Spleen (tissue), 11 donors: ENCODE results near the gene ARHGAP21. TPM values are rescaled to one million over a fixed set of nuclear protein-coding genes. Genes with fewer than 3 reads are reported as not detected.
"Not testable (repeated sequence)": the region's sequence is repeated elsewhere in the genome, so short reads cannot be mapped to it uniquely, and the experiment has no call there.

Source experiments
- DNase-seq: peaks from one replicate; pipeline ENCODE4 v3.0.0-alpha.2; 2020
- H3K27ac ChIP-seq, 8 donors: fragments of 200-600 bp; sonication (generic) in 7 of 8; 1 replicate in 4 of 8; 2 replicates in 4 of 8; pipeline versions ENCODE4 v1.5.0 to v1.8.0; 2016 to 2021; ENCODE audit warnings: inconsistent platforms in 4 of 8, mild to moderate bottlenecking in 4 of 8, moderate library complexity in 1 of 8
- H3K27me3 ChIP-seq, 7 donors: fragments of 200-600 bp; sonication (generic) in 6 of 7; replicated peaks in 1 of 7; 1 replicate in 4 of 7; 2 replicates in 3 of 7; pipeline versions ENCODE4 v1.5.0 to v1.8.0; 2016 to 2021; ENCODE audit warnings: inconsistent platforms in 3 of 7, mild to moderate bottlenecking in 1 of 7
- H3K36me3 ChIP-seq, 6 donors: fragments of 200-600 bp; sonication (generic) in 5 of 6; 1 replicate in 4 of 6; 2 replicates in 2 of 6; pipeline versions ENCODE4 v1.5.0 to v1.8.0; 2016 to 2021; ENCODE audit warnings: inconsistent platforms in 2 of 6
- H3K4me1 ChIP-seq, 6 donors: fragments of 200-600 bp; sonication (generic) in 5 of 6; 1 replicate in 3 of 6; 2 replicates in 3 of 6; pipeline versions ENCODE4 v1.5.0 to v1.8.0; 2016 to 2021; ENCODE audit warnings: inconsistent platforms in 3 of 6
- H3K4me3 ChIP-seq, 8 donors: fragments of 200-600 bp; sonication (generic) in 7 of 8; 1 replicate in 4 of 8; 2 replicates in 4 of 8; pipeline versions ENCODE4 v1.5.0 to v1.8.0; 2016 to 2021; ENCODE audit warnings: inconsistent platforms in 4 of 8, mild to moderate bottlenecking in 4 of 8, moderate library complexity in 2 of 8
- H3K9me3 ChIP-seq, 8 donors: fragments of 200-600 bp; sonication (generic) in 7 of 8; 1 replicate in 4 of 8; 2 replicates in 4 of 8; pipeline versions ENCODE4 v1.5.0 to v1.8.0; 2016 to 2021; ENCODE audit warnings: inconsistent platforms in 4 of 8
- POLR2A ChIP-seq, 3 donors: fragments of 450-650 bp; IDR thresholded peaks; one replicate each; pipeline ENCODE4 v1.5.1; 2017; ENCODE audit warnings: antibody characterized with exemption in 3 of 3, mild to moderate bottlenecking in 1 of 3
- POLR2AphosphoS5 ChIP-seq, 3 donors: sonication (generic); formaldehyde crosslinking; IDR thresholded peaks; one replicate each; pipeline ENCODE4 v1.5.1; 2017; ENCODE audit warnings: antibody characterized with exemption in 3 of 3
- WGBS, 5 donors: extraction: QIAGEN DNeasy Blood & Tissue Kit in 3 of 5; methylation state at CpG; one replicate each; pipeline versions ENCODE4 v1.1.5 to v1.1.7; 2013 to 2018; 5-methylcytosine and 5-hydroxymethylcytosine counted together
- intact Hi-C: fragments of 100-400 bp; cut with DNase I; formaldehyde crosslinking; loops from one replicate; pipeline ENCODE4 v1.15.0; 2023; ENCODE audit warnings: low total_unique reads
- polyA plus RNA-seq, 3 donors: library from polyadenylated mRNA; stranded (reverse); fragments of 200-250 nt; gene quantifications; one replicate each; pipeline ENCODE4 v1.2.1, GENCODE V29; 2013
- total RNA-seq, 7 donors: library from RNA; depleted of rRNA in 3 of 7; stranded (reverse); fragments of >200 nt in 3 of 7; fragmentation: NEBNext Ultra II Directional in 4 of 7; extraction: Animal tissue kit (Norgen Biotek cat#: 25700) in 4 of 7; gene quantifications; one replicate each; pipeline versions ENCODE4 v1.1.0 to v1.2.1, GENCODE V29; 2016 to 2021
- TF ChIP-seq, protein P1 (sequence below), 11 experiments: fragments of 200-600 bp in 7 of 11; fragments of 450-650 bp in 4 of 11; sonication (generic) in 4 of 11; IDR thresholded peaks in 8 of 11; conservative IDR thresholded peaks in 3 of 11; 1 replicate in 7 of 11; 2 replicates in 4 of 11; pipeline versions ENCODE4 v1.4.0 to v1.8.0; 2016 to 2021; ENCODE audit warnings: antibody characterized with exemption in 11 of 11, inconsistent platforms in 4 of 11, mild to moderate bottlenecking in 1 of 11
- donor health status: healthy with polysubstance abuse.
- donor health status: DM: no; HTN: no; CAD: no; lungs with moderate emphysema.
- donor health status: DM: no; HTN: no; CAD: no.
- donor health status: Bipolar disorder and iron deficiency.
- donor health status: healthy.
- donor health status: DM: no; HTN: no; CAD: no.
- donor health status: DM: yes; HTN: yes; CAD: no.

Gene ARHGAP21
- total and polyA plus RNA-seq, 10 donors = 6.0 to 60.9 (median 43.9) TPM

DNA sequence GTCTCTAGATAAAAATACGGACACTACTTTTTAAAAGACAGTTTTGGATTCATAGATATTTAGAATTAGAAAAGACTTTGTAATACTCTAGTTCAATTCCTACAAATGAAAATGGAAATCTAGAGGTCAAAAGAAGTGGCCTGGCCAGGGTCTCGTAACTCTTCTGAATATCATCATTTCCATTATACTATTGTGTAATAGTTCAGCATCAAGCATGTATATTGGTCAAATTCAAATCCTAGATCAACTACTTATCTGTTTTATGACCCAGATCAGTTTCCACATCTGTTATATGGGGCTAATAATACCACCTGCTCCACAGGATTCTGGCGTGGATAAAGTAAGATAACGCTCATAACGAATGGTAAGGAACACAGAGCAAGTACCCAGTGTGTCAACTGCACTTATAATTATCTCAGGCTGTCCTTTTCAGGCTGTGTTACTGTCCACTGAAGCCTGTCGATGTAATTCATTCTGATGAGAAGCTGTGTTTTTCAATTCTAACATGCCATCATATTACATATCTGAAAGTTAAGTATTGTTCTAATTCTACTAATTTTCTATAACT is 54.3 kb downstream of the ARHGAP21 start:
- Histone ChIP-seq H3K36me3 (peaks cover 0 to 4% (median 0%) of the 10 kb centered on the region in 6 donors), H3K4me1 (no peaks in the 10 kb centered on the region), H3K27me3 (no peaks in the 10 kb centered on the region), H3K9me3 (no peaks in the 10 kb centered on the region), H3K4me3 (no peak overlapping the region), H3K27ac (no peak overlapping the region)
- DNase-seq = no peak
- 93 to 97% (median 95%) methylated on average over 6 of the region's 6 CpGs for WGBS, 5 donors
- intact Hi-C loops = no loop called here
- TF ChIP-seq, protein P1, sequence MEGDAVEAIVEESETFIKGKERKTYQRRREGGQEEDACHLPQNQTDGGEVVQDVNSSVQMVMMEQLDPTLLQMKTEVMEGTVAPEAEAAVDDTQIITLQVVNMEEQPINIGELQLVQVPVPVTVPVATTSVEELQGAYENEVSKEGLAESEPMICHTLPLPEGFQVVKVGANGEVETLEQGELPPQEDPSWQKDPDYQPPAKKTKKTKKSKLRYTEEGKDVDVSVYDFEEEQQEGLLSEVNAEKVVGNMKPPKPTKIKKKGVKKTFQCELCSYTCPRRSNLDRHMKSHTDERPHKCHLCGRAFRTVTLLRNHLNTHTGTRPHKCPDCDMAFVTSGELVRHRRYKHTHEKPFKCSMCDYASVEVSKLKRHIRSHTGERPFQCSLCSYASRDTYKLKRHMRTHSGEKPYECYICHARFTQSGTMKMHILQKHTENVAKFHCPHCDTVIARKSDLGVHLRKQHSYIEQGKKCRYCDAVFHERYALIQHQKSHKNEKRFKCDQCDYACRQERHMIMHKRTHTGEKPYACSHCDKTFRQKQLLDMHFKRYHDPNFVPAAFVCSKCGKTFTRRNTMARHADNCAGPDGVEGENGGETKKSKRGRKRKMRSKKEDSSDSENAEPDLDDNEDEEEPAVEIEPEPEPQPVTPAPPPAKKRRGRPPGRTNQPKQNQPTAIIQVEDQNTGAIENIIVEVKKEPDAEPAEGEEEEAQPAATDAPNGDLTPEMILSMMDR (IDR thresholded peaks at IDR 0.05 in 8 of 11, conservative IDR thresholded peaks at IDR 0.05 in 3 of 11) = no peak
- TF ChIP-seq POLR2A (IDR thresholded peaks at IDR 0.05) (no peak), POLR2AphosphoS5 (IDR thresholded peaks at IDR 0.05) (no peak)

DNA sequence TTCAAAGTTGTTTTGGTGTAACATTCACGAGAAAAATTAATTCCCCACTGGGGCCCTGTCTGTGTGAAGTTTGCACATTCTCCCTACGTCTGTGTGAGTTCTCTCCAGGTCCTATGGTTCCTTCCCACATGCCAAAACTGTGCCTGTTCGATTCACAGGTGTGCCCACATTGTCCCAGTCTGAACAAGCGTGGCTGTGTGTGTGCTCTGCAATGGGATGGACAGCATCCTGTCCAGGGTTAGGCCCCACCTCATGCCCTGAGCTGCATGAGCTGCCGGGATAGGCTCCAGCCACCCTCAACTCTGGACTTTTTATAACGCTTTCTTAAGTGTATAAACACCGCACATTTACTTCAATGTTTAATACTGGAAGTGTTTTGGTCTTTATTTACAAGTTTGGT is 55.4 kb downstream of the ARHGAP21 start:
- DNase-seq = no peak
- Histone ChIP-seq H3K27ac (no peak overlapping the region), H3K4me3 (no peak overlapping the region), H3K27me3 (no peaks in the 10 kb centered on the region), H3K4me1 (no peaks in the 10 kb centered on the region), H3K9me3 (no peaks in the 10 kb centered on the region), H3K36me3 (peaks cover 0 to 8% (median 0%) of the 10 kb centered on the region in 6 donors)
- 91 to 95% (median 93%) methylated on average over 7 of the region's 7 CpGs for WGBS, 5 donors
- intact Hi-C loops = no loop called here
- TF ChIP-seq, protein P1 (IDR thresholded peaks at IDR 0.05 in 8 of 11, conservative IDR thresholded peaks at IDR 0.05 in 3 of 11) = no peak
- no peak for TF ChIP-seq POLR2A (IDR thresholded peaks at IDR 0.05)
- TF ChIP-seq POLR2AphosphoS5 (IDR thresholded peaks at IDR 0.05) = no peak

DNA sequence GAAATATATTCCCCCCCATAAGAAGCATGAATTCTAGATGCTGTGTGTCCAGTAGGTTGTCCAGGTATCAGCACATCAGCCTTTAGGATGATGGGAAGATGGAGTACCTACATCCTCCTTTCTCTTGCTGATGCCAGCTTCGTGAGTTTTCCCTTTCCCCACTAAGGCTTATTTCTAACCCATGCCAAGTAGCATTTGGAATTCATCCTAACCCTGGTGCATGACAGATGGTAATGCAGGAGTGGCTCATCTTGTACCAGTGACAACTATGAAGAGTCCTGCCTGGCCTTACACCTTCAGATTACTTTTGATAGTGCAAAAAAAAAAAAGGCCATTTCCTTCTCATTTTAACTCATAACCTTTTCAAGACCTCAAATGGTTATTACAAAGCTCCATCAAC is 58.7 kb downstream of the ARHGAP21 start:
- Histone ChIP-seq H3K4me1 (no peaks in the 10 kb centered on the region), H3K4me3 (no peak overlapping the region), H3K27ac (no peak overlapping the region), H3K27me3 (no peaks in the 10 kb centered on the region), H3K36me3 (peaks cover 0 to 8% (median 0%) of the 10 kb centered on the region in 6 donors), H3K9me3 (no peaks in the 10 kb centered on the region)
- 81 to 88% (median 84%) methylated on average over 1 of the region's 1 CpG for WGBS, 5 donors
- intact Hi-C loops = no loop called here
- no peak for DNase-seq
- no peak for TF ChIP-seq POLR2AphosphoS5 (IDR thresholded peaks at IDR 0.05)
- no peak for TF ChIP-seq POLR2A (IDR thresholded peaks at IDR 0.05)
- TF ChIP-seq, protein P1 (IDR thresholded peaks at IDR 0.05 in 8 of 11, conservative IDR thresholded peaks at IDR 0.05 in 3 of 11) = no peak

DNA sequence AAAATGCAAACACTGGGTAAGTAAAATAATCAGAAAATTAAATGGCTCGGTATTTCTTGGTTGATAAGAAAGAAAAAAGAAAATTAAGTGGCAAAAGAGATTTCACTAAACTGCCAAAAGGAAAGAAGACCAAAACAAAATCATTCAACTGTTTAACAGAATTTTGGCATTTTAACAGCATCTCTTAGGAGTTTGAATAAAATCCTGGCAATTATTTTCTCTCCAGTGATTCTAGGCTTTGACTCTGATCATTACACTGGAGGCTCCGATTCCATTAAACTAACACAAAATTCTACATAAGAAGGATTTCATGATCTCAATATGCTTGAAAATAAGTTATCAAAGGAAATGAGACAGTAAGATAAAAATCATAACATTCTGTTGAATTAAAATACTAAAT is 62.3 kb downstream of the ARHGAP21 start:
- H3K27me3 ChIP-seq = no peaks in the 10 kb centered on the region
- H3K4me1 ChIP-seq = no peaks in the 10 kb centered on the region
- peaks cover 0 to 4% (median 0%) of the 10 kb centered on the region in 6 donors for H3K36me3 ChIP-seq
- WGBS, 5 donors = 88 to 100% (median 96%) methylated on average over 2 of the region's 2 CpGs
- no peak overlapping the region for H3K4me3 ChIP-seq
- intact Hi-C loops = no loop called here
- no peaks in the 10 kb centered on the region for H3K9me3 ChIP-seq
- no peak for DNase-seq
- H3K27ac ChIP-seq = no peak overlapping the region
- TF ChIP-seq POLR2A (IDR thresholded peaks at IDR 0.05) (no peak), POLR2AphosphoS5 (IDR thresholded peaks at IDR 0.05) (no peak)
- TF ChIP-seq, protein P1 (IDR thresholded peaks at IDR 0.05 in 8 of 11, conservative IDR thresholded peaks at IDR 0.05 in 3 of 11) = no peak

DNA sequence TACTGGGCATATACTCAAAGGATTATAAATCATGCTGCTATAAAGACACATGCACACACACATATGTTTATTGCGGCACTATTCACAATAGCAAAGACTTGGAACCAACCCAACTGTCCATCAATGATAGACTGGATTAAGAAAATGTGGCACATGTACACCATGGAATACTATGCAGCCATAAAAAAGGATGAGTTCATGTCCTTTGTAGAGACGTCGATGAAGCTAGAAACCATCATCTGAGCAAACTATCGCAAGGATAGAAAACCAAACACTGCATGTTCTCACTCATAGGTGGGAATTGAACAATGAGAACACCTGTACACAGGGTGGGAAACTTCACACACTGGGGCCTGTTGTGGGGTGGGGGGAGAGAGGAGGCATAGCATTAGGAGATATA is 65.4 kb downstream of the ARHGAP21 start:
- H3K4me1 ChIP-seq, H3K36me3 ChIP-seq, H3K27ac ChIP-seq, DNase-seq, intact Hi-C loops, H3K9me3 ChIP-seq, H3K27me3 ChIP-seq, H3K4me3 ChIP-seq: not testable (repeated sequence)
- 96 to 98% (median 98%) methylated on average over 4 of the region's 4 CpGs for WGBS, 5 donors

DNA sequence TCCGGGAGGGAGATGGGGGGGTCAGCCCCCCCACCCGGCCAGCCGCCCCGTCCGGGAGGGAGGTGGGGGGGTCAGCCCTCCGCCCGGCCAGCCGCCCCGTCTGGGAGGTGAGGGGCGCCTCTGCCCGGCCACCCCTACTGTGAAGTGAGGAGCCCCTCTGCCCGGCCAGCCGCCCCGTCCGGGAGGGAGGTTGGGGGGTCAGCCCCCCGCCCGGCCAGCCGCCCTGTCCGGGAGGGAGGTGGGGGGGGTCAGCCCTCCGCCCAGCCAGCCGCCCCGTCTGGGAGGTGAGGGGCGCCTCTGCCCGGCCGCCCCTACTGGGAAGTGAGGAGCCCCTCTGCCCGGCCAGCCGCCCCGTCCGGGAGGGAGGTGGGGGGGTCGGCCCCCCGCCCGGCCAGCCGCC is 67.4 kb downstream of the ARHGAP21 start:
- H3K27ac ChIP-seq, H3K4me3 ChIP-seq, DNase-seq, H3K27me3 ChIP-seq, H3K36me3 ChIP-seq, H3K9me3 ChIP-seq, H3K4me1 ChIP-seq, intact Hi-C loops: not testable (repeated sequence)
- WGBS, 5 donors = 95% methylated on average over 16 of the region's 33 CpGs; no CpG with 5 or more reads in 4 of the 5 donors
